CD4-positive, alpha-beta T cell treated with Interleukin-2 at 100 ng/mL for 4 hours (primary cell): ENCODE results near the gene GABRA4.
A peak's percentile ranks its signal among the peaks of the same experiment; 100 is the strongest.

Experiments
- DNase-seq: peaks from one replicate; pipeline ENCODE4 v3.0.0-alpha.2; 2020; ENCODE audit warnings: low spot score

The GABRA4 gene

DNA sequence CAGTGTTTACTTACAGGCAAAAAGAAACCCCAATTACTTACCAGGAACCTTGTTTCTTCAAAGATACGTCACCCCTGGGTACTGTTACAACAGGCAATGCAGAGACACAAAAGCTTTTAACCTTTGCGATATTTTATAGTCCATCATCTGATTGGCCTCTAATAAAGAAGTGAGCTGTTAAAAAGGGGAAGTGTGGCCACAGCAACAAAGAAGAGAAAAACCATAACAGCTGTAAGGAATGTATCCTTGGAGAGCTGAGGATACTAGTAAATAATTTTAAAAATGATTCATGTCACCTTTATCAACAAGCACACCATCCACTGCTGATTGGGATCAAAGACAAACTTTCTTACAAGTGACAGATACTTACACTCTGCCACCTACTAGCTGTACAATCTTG lies 14.1 kb downstream of the GABRA4 start:
- no peak for DNase-seq

DNA sequence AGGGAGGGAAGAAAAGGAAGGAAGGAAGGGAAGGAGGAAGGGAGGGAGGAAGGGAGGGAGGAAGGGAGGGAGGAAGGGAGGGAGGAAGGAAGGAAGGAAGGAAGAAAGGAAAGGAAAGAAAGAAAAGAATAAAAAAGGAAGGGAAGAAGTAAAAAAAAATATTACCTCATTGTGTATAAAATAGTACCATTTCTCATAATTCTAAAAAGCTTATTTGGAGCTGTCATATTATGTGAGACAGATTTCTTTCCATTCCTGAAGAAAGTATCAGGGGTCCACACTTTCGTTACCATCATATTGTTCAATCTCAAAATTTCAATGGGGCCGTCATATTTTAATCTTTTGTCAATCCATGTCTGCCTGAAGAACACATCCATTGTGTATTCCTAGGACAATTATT lies 16.1 kb downstream of the GABRA4 start:
- no peak for DNase-seq

DNA sequence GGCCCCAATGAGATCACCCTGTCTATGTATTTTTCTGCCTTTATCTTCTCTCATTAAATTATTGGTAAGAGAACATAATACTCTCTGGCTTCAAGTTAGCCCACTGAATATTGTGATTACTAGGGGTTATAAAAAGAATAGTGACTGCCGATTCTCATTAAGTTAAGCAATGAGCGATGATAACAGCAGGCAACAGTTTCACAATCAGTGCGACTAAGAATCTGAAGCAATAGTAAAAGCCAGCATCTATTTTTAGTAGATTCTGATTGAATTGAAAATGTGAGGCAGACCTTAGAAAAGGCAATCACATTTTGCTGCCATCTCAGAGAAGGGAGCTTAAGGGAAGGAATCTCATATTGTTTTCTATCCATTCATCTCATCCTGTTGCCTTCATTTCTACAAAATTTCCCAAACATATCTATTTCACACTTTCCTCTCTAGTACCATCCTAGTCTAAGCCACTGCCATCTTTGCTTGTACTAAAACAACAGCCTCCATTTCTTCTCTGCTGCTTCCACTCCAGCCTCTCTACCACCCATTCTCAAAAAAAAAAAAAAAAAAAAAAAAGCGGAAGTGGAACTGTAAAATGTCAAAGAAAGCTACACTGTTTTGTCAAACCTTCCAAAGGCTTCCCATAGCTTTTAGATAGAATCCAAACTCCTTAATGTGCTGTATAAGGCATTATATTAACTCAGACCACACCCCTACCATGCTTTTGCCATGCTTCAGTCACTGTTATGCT lies 17.4 kb downstream of the GABRA4 start:
- no peak for DNase-seq

DNA sequence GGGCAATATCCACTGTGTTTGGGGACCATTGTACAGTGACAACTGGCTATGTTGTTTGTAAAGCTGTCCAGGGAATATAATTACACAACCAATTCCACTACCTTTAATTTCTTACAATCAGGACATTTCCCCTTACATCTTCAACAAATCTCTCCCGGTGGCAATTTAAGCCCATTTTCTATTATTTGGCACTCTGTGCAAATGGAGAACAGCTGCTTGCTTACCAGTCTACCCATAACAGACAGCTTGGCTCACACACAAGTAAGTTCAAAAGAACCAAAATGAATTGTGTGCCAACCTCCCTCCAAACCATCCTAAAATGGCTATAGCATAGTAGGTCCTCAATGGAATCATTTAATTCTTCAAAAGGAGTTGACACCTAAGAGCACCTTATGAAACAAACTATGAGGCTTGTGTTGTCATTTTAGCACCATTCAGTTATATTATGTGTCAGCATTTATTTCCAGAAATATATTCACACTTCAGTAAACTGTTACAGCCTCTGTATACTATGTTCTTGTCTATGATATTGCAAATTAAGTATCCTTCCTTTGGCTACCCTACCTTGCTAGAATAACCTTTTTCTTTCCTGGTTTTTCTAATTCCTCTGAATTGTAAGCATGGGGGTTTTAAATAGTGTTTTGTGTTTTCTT lies 18.4 kb downstream of the GABRA4 start:
- no peak for DNase-seq

DNA sequence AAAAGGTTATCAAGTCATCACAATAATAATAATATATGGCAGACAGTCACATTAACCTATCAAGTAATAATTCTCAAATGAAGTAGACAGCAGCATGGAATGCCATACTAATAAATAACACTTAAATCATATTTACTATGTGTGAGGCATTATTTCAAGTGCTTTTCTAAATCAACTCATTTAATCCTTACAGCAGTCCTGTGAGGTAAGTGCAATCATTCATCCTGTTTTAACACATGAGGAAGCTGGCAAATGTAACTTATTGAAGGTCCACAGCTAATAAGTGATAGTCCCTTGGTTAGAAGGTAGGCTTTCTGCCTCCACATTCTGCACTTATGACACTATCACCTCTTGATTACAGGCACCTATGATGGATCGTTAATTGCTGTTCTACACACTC lies 24.5 kb downstream of the GABRA4 start:
- no peak for DNase-seq

DNA sequence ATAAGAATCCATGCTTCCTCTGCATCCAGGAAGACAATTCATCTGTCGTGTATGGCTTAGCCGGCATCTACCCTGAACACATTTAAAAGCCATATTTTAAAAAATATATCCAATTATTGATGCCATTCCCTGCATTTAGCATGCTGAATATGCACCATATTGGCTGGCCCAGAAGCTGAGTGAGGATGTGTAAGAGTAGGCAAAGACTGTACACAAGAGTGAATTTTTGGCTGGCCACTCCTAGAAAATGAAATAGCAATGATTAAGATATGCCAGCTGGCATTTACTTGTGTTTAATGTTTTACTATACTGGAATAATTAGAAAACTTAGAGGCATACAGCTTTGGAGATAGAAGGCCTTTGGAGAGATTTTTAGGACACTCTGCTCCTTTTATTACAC lies 25.8 kb downstream of the GABRA4 start:
- DNase-seq, result no peak

DNA sequence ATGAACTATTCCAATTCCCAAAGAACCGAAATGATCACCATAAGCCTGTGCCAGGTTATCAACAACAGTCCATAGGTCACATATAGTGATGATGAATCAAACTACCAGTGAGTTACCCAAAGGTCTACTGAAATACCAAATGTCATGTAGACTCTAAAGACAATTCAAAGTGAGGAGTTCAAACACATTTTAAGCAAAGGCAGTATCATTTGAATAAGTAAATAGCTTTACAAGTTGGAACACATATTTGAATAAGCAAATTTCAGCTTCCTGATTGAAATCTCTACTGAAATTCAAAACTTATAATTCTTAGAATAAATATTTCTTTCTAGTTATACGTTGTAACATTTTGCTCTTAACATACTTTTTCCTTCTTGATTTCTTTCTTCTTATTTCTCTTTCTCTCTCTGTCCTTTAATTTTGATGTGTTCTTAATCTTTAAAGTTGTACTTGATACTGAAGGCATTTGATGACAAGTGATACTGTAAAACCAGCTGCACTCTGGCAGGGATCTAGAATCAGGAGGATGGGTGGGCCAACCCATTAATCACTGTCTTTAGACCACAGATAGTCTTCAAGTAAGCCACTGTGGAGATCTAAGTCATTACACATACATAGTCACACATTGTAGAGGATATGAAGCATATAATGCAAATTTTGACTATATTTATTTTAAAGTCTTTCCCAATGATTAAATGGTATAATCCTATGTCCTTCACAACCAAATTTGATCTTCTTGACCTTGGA lies 34.5 kb downstream of the GABRA4 start:
- no peak for DNase-seq

DNA sequence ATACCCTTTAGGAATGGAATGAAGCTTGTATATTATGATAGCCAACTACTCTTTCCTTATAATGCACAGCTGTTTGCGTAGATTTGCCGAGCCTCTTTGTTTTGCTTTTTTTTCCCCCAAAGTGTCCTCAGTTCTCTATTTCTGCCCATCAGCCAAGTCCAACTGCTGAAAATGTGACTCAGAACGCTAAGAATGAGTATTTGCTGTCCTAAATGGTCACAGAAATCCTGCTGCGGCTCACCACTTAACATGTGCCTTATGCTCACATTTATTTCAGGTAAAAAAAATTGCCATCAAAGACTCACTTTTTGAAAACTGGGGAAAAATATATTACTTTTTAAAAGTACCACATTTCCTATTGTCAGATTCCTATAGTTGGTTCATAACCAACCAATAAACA lies 36.9 kb downstream of the GABRA4 start:
- DNase-seq, result no peak

DNA sequence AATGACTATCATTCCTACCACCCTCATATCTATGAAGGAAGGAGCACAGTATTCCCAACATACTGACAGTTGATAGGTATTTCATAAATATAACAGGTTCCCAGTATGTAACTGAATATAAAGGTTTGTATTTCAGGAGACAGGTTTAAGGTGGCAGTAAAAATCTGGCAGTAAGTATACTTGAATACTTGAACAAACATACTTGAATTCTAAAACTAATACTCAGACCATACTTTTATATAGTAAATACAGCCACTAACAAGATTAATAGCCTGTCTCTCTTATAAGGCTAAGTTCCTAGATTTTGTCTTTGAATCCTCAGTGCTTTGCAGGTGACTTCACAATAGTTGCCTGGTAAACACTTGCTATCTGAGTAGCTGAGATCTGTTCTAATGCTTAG lies 37.8 kb downstream of the GABRA4 start:
- no peak for DNase-seq

DNA sequence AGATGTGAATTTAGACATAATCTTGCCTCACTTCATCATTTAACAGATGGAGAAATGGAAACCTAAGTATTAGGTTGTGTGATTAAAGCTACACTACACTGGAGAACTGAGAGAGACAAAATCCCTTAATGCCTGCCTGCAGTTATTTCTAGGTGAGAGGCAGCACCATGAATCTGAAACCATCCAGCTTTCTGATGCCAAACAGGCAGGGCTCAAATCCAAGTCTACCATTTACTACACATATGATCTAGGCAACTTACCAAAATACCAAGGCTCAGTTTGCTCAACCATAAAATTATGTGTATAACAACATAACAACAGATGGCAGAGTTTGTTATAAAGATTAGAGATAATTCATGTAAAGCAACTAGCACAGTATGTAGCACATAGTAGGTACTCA lies 38.7 kb downstream of the GABRA4 start:
- DNase-seq, result no peak

DNA sequence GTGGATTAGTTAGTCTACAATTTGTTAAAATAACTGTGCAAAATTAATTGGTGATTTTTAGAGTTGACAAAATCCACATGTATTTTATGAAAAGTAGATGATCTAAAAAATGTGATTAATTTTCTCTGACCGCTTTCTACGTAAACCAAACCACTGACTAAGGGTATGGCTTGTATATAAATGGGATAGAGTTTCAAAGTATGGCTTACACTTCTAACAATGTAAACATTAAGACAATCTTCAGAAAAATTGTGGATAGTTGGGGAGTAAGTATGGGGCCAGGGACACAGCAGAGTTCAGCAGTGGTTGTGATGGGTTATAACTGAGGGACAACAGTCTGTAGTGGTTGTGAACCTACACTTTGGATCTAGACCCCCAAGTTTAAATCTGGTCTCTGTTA lies 39.8 kb downstream of the GABRA4 start:
- no peak for DNase-seq

DNA sequence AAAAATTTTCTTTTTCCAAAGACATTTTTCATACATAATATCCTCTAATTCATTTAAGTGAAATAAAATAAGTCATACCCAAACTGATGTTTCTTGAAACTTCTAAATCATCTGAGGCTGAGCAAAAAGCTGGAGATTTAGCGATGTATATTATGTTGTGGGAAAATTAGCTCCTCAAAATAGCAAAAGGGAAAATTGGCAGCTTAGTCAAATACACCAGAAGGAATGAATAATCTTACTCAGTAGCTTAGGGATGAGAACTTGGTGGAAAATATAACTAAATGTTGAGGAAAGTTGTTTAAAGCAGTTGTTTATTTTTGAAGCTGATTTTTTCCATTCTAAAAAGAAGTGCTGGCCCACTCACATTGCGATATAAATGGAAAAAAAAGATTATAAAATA lies 40.9 kb downstream of the GABRA4 start:
- no peak for DNase-seq

DNA sequence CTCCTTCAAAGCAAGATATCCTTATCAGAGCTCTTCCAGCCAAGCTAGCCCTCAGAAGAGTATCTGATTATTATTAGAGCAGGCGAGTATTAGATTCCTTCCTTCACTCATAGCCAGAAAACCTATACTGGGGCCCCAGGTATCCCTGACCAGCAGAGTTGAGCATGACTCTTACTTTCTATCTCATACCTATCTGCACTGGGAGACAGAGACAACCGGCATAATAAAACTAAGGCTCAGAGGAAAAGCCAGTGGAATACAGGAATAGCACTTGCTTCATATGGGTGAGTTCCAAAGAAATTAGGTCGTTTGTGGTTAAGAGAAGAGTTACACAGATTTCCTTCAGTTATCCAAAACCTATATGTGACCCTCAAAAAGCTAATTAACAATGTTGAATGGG lies 42.6 kb downstream of the GABRA4 start:
- DNase-seq, result no peak

DNA sequence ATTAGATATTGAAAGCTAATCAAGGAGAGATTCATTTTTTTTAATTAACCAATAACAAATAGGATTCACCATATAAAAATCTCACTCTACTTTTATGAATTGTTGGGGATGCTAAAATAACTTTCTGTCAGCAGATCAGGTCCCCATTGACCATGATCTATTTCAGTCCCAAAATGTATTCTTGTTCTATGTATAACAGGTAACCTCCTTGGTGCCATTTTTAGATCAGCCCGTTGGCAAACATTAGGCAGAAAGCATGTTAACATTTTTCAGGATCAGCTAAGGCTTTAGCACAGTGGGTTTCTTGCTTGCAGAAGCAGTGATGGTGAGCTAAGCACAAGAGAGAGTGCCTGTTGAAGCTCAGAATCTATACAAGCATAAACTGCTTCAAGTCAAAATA lies 43.6 kb downstream of the GABRA4 start:
- no peak for DNase-seq

DNA sequence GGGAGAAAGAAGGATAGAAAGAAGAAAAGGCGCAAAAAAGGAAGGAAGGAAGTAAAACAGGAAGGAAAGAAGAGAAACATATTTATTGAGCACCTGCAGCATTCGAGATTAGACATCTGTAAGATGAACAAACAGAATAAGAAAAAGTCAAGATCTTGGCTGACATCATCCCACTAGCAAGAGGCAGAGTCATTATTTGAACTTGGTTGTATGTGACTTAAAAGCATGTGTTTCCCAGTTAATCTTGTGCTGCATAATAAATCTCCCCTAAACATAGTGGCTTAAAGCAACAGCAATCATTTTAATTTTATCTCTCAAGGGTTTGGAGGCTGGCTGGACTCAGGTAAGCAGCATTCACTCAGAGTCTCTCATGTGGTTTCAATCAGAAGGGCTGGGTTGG lies 45.8 kb downstream of the GABRA4 start:
- no peak for DNase-seq

DNA sequence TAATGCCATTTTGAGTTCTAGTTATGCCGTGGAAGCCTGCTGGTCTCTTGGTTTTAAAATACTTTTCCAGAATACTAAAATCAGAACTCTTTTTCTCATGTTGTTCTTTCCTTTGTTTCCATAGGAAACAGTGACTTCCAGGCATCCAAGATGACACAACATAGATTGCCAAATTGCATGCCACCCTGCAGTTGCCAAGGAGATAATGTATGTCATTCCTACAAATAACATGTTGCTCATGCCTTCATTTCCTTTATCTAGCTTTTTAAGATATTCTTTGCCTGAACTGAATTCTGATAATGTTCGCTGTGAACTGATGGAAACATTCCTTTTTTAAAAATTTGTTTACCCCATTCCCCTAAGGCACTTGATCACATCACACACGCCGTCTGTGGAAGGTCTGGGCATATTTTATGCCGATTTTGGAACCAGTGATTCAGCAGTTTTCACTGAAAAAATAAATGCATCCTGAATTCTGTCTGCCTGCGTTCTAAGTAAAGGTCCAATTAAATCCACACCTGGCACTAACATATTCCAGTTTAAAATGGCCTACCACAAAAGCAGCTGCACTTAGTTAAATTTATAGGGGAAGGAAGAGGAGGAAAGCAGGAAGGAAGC lies 46.4 kb downstream of the GABRA4 start:
- DNase-seq, result no peak

DNA sequence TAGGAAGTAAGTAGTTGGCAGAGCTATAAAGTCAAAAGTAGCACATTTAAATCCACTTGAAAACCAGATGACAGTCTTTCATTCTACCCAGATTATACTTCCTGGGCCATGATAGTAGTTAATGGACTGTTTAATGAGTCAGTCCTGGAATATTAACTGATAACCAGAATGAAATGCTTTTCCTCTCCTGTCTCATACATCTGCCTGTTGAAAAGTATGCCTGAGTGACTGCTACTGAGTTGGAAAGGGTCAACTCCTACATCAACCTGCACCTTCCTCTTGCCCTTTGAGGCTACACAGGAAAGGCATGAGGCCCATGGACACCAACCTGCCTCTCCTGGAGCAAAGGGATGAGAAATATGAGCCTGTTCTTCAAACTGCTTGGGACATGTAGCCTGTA lies 48.3 kb downstream of the GABRA4 start:
- DNase-seq, result no peak

DNA sequence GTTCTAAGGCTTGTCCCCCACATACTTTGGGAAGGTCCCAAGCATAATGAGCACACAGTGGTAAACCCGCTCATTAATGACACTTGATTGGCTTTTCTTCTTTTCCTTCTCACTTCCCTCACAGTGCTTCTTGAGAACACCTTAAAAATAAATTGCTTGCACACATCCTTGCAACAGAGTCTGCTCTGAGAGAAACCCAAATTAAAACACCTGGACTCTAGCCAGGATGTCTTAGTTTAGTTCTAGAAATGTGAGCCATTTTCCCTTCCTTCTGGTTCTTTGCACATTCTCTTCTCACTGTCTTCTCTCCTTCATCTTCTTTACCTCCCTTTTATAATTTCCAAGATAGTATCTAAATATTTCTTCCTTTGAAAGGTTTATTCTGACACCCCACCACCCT lies 49.0 kb downstream of the GABRA4 start:
- no peak for DNase-seq

DNA sequence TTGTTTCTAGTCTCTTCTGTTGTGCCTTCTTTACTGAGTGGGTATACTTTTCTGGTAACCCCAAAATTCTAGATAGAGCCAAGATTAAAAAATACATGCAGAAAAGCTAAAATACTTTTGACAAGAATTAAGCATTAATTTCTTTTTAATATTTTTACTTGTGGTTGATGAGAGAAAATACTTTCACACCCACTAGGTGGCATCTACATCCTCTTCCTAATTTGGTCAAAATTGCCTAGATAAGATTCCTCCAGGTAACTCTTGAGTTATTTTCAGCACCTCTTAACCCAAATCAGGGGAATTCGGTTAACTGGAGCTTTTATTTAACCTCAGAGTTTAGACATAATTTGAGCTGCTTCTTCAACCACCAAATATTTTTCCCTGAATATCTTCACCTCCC lies 55.9 kb downstream of the GABRA4 start:
- DNase-seq, result no peak

DNA sequence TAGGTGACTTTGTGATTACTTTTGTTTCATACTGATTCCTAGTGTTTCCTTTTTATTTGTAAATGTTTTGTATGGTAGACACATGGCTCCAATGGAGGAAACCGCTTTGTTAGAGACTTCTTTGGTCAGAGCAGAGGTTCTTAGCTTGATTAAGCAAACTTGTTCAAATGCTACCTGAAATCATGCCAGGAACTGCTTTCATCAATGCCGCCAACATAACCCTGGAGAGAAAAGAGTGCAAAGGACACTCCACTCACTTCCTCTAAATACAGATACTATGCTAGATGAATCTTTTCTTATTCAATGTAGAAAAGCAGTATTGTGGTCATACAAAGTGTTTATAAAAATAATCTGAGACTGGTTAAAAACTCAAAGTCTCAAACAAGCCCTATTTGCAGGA lies 58.7 kb downstream of the GABRA4 start:
- DNase-seq, result no peak

DNA sequence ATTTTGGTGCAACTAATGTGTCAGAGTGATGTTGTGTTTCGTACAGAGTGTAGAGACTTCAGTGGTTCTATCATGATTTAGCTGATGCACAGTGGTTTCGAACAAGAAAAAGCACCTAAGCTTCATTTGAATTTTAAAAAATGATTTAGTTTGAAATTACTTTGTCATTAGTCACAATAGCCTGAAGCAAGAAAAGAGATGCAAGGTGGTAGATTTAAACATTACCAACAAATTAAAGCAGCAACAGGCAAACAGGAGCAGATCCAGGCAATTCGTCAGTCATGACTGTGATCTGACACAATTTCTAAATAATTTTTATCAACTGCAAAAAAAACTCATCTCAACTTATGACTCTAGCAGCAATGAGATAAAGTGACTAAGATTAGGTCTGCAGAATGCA lies 59.7 kb downstream of the GABRA4 start:
- DNase-seq, result no peak

DNA sequence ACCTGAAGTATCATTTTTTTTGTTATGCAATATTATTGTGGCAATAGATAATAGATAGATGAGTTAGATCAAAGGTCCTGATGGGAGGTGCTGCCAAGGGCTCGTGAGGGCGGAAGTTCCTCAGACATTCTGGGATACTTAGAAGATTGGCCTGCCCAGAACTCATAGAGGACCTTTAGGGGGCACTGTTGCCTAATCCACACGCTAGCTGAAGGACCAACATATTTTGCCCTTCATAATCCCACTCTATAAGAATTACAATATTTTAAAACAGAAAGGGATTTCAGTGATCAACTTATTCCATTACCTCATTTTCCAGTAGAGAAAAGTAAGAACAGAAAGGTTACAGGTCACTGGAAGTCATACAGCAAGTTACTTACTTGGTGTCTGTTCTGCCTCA lies 61.4 kb downstream of the GABRA4 start:
- peak; percentile 6 for DNase-seq

DNA sequence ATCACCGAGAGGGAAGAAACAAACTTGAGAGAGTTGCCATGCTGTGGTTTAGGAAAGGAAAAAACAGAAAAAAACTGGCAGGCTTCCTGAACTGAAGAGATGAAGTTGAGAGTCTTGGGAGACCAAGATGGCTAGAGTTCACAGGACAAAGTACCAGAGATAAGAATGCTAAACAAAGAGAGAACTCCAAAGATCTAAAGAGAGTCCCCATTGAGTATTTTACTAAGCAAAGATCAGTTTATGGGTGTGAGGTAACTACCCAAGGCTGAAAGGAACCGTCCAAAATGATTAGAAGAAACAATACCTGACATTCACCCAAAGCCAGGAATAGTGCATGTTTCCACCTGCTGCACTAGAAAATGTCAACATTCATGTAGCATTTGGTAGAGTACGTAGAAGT lies 62.5 kb downstream of the GABRA4 start:
- no peak for DNase-seq
